K562 (cell line): ENCODE measurements around the gene ZC3H10. TPM values are rescaled to one million over a fixed set of nuclear protein-coding genes. Genes with fewer than 3 reads are reported as not detected.

Experiments
- ARID1B ChIP-seq: fragments of 450-650 bp; IDR thresholded peaks from 2 replicates; pipeline ENCODE4 v1.6.1; 2016; ENCODE audit warnings: antibody characterized with exemption, mild to moderate bottlenecking, inconsistent platforms
- ATF7 ChIP-seq: fragments of 450-650 bp; IDR thresholded peaks from 2 replicates; pipeline ENCODE4 v1.7.1; 2014; ENCODE audit warnings: mild to moderate bottlenecking, moderate library complexity
- BRD4 ChIP-seq: fragments of 200-600 bp; sonication (generic); IDR thresholded peaks from 2 replicates; pipeline ENCODE4 v1.6.1; 2017; ENCODE audit warnings: inconsistent platforms
- CREB3 ChIP-seq: fragments of 450-650 bp; conservative IDR thresholded peaks from 2 replicates; pipeline ENCODE4 v1.6.1; 2016; ENCODE audit warnings: missing genetic modification characterization, low read depth, mild to moderate bottlenecking, missing compliant biosample characterization, moderate library complexity
- DDX20 ChIP-seq: fragments of 450-650 bp; IDR thresholded peaks from 2 replicates; pipeline ENCODE4 v1.6.1; 2016; ENCODE audit warnings: missing genetic modification characterization, low read depth, mild to moderate bottlenecking, missing compliant biosample characterization, moderate library complexity
- FOXA3 ChIP-seq, 2 experiments: fragments of 450-650 bp in 1 of 2; sonication (generic) in 1 of 2; formaldehyde crosslinking; IDR thresholded peaks in 1 of 2; conservative IDR thresholded peaks in 1 of 2; 2 replicates each; pipeline versions ENCODE4 v1.4.0 to v1.8.0; 2020 to 2022; ENCODE audit warnings: mild to moderate bottlenecking in 2 of 2, missing genetic modification reagents in 1 of 2
- FOXK2 ChIP-seq, 2 experiments: fragments of 450-650 bp; IDR thresholded peaks in 1 of 2; conservative IDR thresholded peaks in 1 of 2; 2 replicates each; pipeline ENCODE4 v1.6.1; 2016; ENCODE audit warnings: low read depth in 2 of 2, mild to moderate bottlenecking in 1 of 2
- GABPA ChIP-seq: fragments of 200-800 bp; sonication (Bioruptor generic); conservative IDR thresholded peaks from 2 replicates; pipeline ENCODE4 v1.6.1; 2016; ENCODE audit warnings: low read depth, missing genetic modification characterization, missing compliant biosample characterization
- GATAD2B ChIP-seq: fragments of 450-650 bp; IDR thresholded peaks from 2 replicates; pipeline ENCODE4 v1.6.1; 2017; ENCODE audit warnings: mild to moderate bottlenecking, borderline replicate concordance
- KAT8 ChIP-seq: fragments of 450-650 bp; IDR thresholded peaks from 2 replicates; pipeline ENCODE4 v1.6.1; 2016; ENCODE audit warnings: low read depth, mild to moderate bottlenecking
- KLF16 ChIP-seq: IDR thresholded peaks from 2 replicates; pipeline ENCODE4 v1.6.1; 2016; ENCODE audit warnings: antibody characterized with exemption
- MAFF ChIP-seq: IDR thresholded peaks from 2 replicates; pipeline ENCODE4 v1.6.1; 2012; ENCODE audit warnings: low read length, improper control_type of control experiment
- NR4A1 ChIP-seq, 2 experiments: fragments of 250-450 bp in 1 of 2; fragments of 450-650 bp in 1 of 2; sonication (Bioruptor Pico) in 1 of 2; IDR thresholded peaks; 2 replicates each; pipeline versions ENCODE4 v1.4.0 to v1.6.1; 2016 to 2020; ENCODE audit warnings: mild to moderate bottlenecking in 2 of 2, missing compliant biosample characterization in 1 of 2, missing genetic modification characterization in 1 of 2, moderate library complexity in 1 of 2
- POU5F1 ChIP-seq: fragments of 150-350 bp; IDR thresholded peaks from 2 replicates; pipeline ENCODE4 v1.6.1; 2014; ENCODE audit warnings: borderline replicate concordance, low read length, low read depth, mild to moderate bottlenecking; ENCODE audit not compliant: partially characterized antibody
- TBL1XR1 ChIP-seq, 2 experiments: IDR thresholded peaks; 2 replicates each; pipeline ENCODE4 v1.6.1; 2012; ENCODE audit warnings: improper control_type of control experiment in 2 of 2, low read length in 2 of 2, mild to moderate bottlenecking in 1 of 2
- ZNF133 ChIP-seq: fragments of 250-450 bp; sonication (Bioruptor Pico); IDR thresholded peaks from 2 replicates; pipeline ENCODE4 v1.4.0; 2020; ENCODE audit warnings: mild to moderate bottlenecking
- ZNF274 ChIP-seq: IDR thresholded peaks from 2 replicates; pipeline ENCODE4 v1.6.1; 2011; ENCODE audit warnings: low read depth, mild to moderate bottlenecking, low read length, moderate library complexity, borderline replicate concordance
- ZNF561 ChIP-seq: fragments of 450-650 bp; formaldehyde crosslinking; conservative IDR thresholded peaks from 2 replicates; pipeline ENCODE4 v1.4.0; 2020; ENCODE audit warnings: mild to moderate bottlenecking, moderate library complexity
- polyA plus RNA-seq, 8 experiments: library from polyadenylated mRNA; depleted of rRNA in 4 of 8; stranded (reverse) in 5 of 8; unstranded in 3 of 8; fragments of >200 nt; fragmentation: Nextera tagmentation in 2 of 8; fragmentation: Illumina TruSeq in 1 of 8; extraction: Ambion mirVana in 2 of 8; extraction: Trizol in 1 of 8; gene quantifications; 2 replicates each; pipeline versions ENCODE4 v1.2.1 to v1.2.3, GENCODE V29; 2011 to 2014; ENCODE audit warnings: inconsistent platforms in 1 of 8, missing spikeins in 1 of 8
- total RNA-seq, 7 experiments: library from RNA; depleted of rRNA in 6 of 7; stranded (reverse); fragments of >200 nt in 6 of 7; fragmentation: Illumina TruSeq in 2 of 7; extraction: Trizol in 2 of 7; gene quantifications; 2 replicates each; pipeline versions ENCODE4 v1.2.1 to v1.2.3, GENCODE V29; 2011 to 2021; ENCODE audit warnings: low replicate concordance in 1 of 7
- TF ChIP-seq, protein P1 (sequence below): fragments of 450-650 bp; IDR thresholded peaks from 2 replicates; pipeline ENCODE4 v1.6.1; 2016; ENCODE audit warnings: antibody characterized with exemption
- TF ChIP-seq, protein P2 (sequence below): fragments of 250-450 bp; sonication (Bioruptor Pico); IDR thresholded peaks from 2 replicates; pipeline ENCODE4 v1.5.0; 2021
- TF ChIP-seq, protein P3 (sequence below): fragments of 200-400 bp; formaldehyde crosslinking; IDR thresholded peaks from 2 replicates; pipeline ENCODE4 v1.6.1; 2017; ENCODE audit warnings: mild to moderate bottlenecking, low read depth, low read length, moderate library complexity

Gene ZC3H10
- total and polyA plus RNA-seq, 9 of the 15 experiments (the other 6 are each of a cell fraction or from before 2014, with no cell fraction given): 0.31 to 4.1 (median 1.6) TPM

- no peak for TF ChIP-seq KLF16
- no peak for TF ChIP-seq CREB3 (tag)
- TF ChIP-seq POU5F1: no peak
- TF ChIP-seq, protein P1, sequence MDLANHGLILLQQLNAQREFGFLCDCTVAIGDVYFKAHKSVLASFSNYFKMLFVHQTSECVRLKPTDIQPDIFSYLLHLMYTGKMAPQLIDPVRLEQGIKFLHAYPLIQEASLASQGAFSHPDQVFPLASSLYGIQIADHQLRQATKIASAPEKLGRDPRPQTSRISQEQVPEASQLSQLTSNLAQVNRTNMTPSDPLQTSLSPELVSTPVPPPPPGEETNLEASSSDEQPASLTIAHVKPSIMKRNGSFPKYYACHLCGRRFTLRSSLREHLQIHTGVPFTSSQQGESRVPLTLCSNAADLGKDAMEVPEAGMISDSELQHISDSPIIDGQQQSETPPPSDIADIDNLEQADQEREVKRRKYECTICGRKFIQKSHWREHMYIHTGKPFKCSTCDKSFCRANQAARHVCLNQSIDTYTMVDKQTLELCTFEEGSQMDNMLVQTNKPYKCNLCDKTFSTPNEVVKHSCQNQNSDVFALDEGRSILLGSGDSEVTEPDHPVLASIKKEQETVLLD: peak; percentile 33; the same call in 1 of the 2 replicates
- no peak for TF ChIP-seq FOXK2 (conservative IDR thresholded peaks at IDR 0.05 in 1 of 2, IDR thresholded peaks at IDR 0.05 in 1 of 2; ENCODE audit: low read depth in 2 of 2)
- no peak for TF ChIP-seq DDX20
- TF ChIP-seq GABPA (tag): no peak
- no peak for TF ChIP-seq ZNF133 (CRISPR knock-in tag)
- no peak for TF ChIP-seq ZNF561 (CRISPR knock-in tag)
- TF ChIP-seq, protein P2, sequence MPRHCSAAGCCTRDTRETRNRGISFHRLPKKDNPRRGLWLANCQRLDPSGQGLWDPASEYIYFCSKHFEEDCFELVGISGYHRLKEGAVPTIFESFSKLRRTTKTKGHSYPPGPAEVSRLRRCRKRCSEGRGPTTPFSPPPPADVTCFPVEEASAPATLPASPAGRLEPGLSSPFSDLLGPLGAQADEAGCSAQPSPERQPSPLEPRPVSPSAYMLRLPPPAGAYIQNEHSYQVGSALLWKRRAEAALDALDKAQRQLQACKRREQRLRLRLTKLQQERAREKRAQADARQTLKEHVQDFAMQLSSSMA: no peak
- no peak for TF ChIP-seq NR4A1 (CRISPR knock-in tag; IDR thresholded peaks at IDR 0.05)
- 0 out of 2 replicates have a peak, but pooled peaks have one; percentile 36 for TF ChIP-seq NR4A1 (tag; IDR thresholded peaks at IDR 0.05)
- no peak for TF ChIP-seq ZNF274
- no peak for TF ChIP-seq GATAD2B
- TF ChIP-seq FOXA3 (CRISPR knock-in tag; conservative IDR thresholded peaks at IDR 0.05 in 1 of 2, IDR thresholded peaks at IDR 0.05 in 1 of 2): peak in 1 of 2 experiments; percentile 56; a peak in 1 of 4 replicates
- no peak; a peak in 1 of 4 replicates for TF ChIP-seq TBL1XR1 (IDR thresholded peaks at IDR 0.05; ENCODE audit: low read length in 2 of 2)
- TF ChIP-seq MAFF: no peak
- TF ChIP-seq ATF7: no peak
- TF ChIP-seq BRD4: no peak
- no peak for TF ChIP-seq KAT8
- TF ChIP-seq, protein P3, sequence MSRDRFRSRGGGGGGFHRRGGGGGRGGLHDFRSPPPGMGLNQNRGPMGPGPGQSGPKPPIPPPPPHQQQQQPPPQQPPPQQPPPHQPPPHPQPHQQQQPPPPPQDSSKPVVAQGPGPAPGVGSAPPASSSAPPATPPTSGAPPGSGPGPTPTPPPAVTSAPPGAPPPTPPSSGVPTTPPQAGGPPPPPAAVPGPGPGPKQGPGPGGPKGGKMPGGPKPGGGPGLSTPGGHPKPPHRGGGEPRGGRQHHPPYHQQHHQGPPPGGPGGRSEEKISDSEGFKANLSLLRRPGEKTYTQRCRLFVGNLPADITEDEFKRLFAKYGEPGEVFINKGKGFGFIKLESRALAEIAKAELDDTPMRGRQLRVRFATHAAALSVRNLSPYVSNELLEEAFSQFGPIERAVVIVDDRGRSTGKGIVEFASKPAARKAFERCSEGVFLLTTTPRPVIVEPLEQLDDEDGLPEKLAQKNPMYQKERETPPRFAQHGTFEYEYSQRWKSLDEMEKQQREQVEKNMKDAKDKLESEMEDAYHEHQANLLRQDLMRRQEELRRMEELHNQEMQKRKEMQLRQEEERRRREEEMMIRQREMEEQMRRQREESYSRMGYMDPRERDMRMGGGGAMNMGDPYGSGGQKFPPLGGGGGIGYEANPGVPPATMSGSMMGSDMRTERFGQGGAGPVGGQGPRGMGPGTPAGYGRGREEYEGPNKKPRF: no peak
- TF ChIP-seq ARID1B: no peak
Observed at GRCh38 chr12:56157201-56158028, 39.3 kb downstream of the ZC3H10 start (continued).
